Esophagus squamous epithelium (tissue), 5 donors: Measurements from ENCODE around the gene ITGB7. TPM values are rescaled to one million over a fixed set of nuclear protein-coding genes. Genes with fewer than 3 reads are reported as not detected.
"Not testable (repeated sequence)": the region's sequence is repeated elsewhere in the genome, so short reads cannot be mapped to it uniquely, and the experiment has no call there.

Experiments
- DNase-seq: peaks from one replicate; lab custom pipeline; 2025; lab: John Stamatoyannopoulos, UW
- H3K27ac ChIP-seq, 4 donors: fragments of 200-600 bp; sonication (generic); one replicate each; pipeline ENCODE4 v1.5.1; 2016 to 2019; ENCODE audit warnings: mild to moderate bottlenecking in 1 of 4
- H3K27me3 ChIP-seq, 4 donors: fragments of 200-600 bp; sonication (generic); 1 replicate in 3 of 4; 2 replicates in 1 of 4; pipeline versions ENCODE4 v1.5.1 to v1.6.0; 2017 to 2021; ENCODE audit warnings: antibody characterized with exemption in 1 of 4
- H3K36me3 ChIP-seq, 3 donors: fragments of 200-600 bp; sonication (generic); one replicate each; pipeline ENCODE4 v1.5.1; 2016 to 2019
- H3K4me1 ChIP-seq, 3 donors: fragments of 200-600 bp; sonication (generic); one replicate each; pipeline ENCODE4 v1.5.1; 2017 to 2019
- H3K4me3 ChIP-seq, 4 donors: fragments of 200-600 bp; sonication (generic); 1 replicate in 3 of 4; 2 replicates in 1 of 4; pipeline ENCODE4 v1.5.1; 2016 to 2019; ENCODE audit warnings: mild to moderate bottlenecking in 2 of 4, moderate library complexity in 1 of 4
- H3K9me3 ChIP-seq, 3 donors: fragments of 200-600 bp; sonication (generic); one replicate each; pipeline ENCODE4 v1.5.1; 2016 to 2019
- POLR2A ChIP-seq, 4 donors: fragments of 450-650 bp; IDR thresholded peaks; one replicate each; pipeline ENCODE4 v1.6.1; 2017; ENCODE audit warnings: antibody characterized with exemption in 4 of 4, mild to moderate bottlenecking in 4 of 4, moderate library complexity in 3 of 4
- WGBS, 2 donors: methylation state at CpG; one replicate each; pipeline ENCODE4 v1.1.5; 2018; 5-methylcytosine and 5-hydroxymethylcytosine counted together
- intact Hi-C: fragments of 100-400 bp; cut with DNase I; formaldehyde crosslinking; loops from one replicate; pipeline ENCODE4 v1.15.0; 2022
- total RNA-seq, 4 donors: library from RNA; depleted of rRNA; stranded (reverse); fragments of >200 nt; gene quantifications; one replicate each; pipeline ENCODE4 v1.1.0, GENCODE V29; 2016
- TF ChIP-seq, protein P1 (sequence below), 6 experiments: fragments of 450-650 bp in 4 of 6; fragments of 200-600 bp in 2 of 6; sonication (generic) in 2 of 6; IDR thresholded peaks; one replicate each; pipeline ENCODE4 v1.5.1; 2016 to 2019; ENCODE audit warnings: antibody characterized with exemption in 6 of 6, mild to moderate bottlenecking in 4 of 6, moderate library complexity in 4 of 6
- donor health status: DM: yes; HTN: yes; CAD: no.

Gene ITGB7
- total RNA-seq, 4 donors from 2014 or later = 4.2 to 7.2 (median 5.9) TPM

DNA sequence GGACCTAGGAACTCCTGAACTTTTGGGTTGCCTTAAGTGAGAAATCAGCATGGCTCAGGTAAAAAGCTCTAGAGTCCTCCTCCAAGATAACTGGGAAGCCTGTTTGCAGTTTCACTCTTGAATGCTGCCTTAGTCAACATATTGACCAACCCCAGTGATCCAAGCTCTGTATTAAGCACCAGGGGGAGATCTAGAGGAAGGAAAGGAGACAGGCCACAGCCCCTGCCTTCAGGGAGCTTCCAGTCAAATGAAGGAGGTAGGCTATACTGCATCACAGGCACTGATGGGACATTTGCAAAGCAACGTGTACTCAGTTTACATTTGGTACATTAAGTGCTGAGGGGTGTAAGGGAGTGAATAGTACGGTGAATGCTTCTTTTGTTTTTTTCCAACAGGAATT lies 25.1 kb downstream of the ITGB7 start:
- Histone ChIP-seq H3K9me3 (no peaks in the 10 kb centered on the region), H3K4me1 (peaks cover 20 to 63% (median 33%) of the 10 kb centered on the region in 3 donors), H3K27me3 (no peaks in the 10 kb centered on the region), H3K4me3 (peak overlapping the region in 3 of 4 donors; percentile 76 to 91 (median 84)), H3K27ac (peak overlapping the region in 3 of 4 donors; percentile 95 to 97 (median 95)), H3K36me3 (peaks cover 24 to 52% (median 29%) of the 10 kb centered on the region in 3 donors)
- TF ChIP-seq, protein P1, sequence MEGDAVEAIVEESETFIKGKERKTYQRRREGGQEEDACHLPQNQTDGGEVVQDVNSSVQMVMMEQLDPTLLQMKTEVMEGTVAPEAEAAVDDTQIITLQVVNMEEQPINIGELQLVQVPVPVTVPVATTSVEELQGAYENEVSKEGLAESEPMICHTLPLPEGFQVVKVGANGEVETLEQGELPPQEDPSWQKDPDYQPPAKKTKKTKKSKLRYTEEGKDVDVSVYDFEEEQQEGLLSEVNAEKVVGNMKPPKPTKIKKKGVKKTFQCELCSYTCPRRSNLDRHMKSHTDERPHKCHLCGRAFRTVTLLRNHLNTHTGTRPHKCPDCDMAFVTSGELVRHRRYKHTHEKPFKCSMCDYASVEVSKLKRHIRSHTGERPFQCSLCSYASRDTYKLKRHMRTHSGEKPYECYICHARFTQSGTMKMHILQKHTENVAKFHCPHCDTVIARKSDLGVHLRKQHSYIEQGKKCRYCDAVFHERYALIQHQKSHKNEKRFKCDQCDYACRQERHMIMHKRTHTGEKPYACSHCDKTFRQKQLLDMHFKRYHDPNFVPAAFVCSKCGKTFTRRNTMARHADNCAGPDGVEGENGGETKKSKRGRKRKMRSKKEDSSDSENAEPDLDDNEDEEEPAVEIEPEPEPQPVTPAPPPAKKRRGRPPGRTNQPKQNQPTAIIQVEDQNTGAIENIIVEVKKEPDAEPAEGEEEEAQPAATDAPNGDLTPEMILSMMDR (IDR thresholded peaks at IDR 0.05) = no peak
- TF ChIP-seq POLR2A (IDR thresholded peaks at IDR 0.05) = no peak
- WGBS, 2 donors = 68 to 75% methylated on average over 2 of the region's 2 CpGs
- intact Hi-C loops = no loop called here
- no peak for DNase-seq

DNA sequence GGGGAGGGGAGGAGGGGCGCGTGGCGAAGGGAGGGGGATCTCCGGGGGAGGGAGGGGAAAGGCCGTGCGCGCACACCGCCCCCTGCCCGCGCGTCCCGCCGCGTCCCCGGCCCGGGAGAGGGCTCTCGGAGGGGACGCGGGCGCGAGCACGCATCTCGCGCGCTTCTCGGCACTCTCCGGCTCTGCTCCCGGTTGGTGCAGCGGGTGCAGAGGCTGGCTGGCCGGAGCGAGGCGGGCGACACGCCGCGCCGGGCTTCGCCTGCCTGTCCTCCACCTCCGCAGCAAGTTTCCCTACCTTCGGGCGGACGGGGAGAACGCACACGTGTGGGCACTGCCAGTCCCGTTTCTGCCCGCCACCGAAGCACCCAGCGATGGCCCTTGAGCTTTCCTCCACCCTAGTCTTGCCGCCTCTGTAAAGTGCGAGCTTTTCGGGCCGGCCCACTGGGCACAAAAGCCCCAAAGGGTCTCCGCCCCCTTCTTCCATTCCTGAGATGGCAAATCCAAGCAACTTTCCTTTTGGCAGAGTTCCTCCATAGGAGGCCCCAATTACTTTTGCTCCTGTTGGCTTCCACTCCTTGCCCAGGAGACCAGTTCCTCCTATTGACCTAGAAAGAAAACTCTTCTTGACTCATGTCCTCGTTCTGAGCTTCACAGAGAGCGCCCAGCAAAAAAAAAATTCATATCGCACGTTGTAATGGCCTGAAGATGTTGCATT lies 26.0 kb downstream of the ITGB7 start:
- WGBS, 2 donors = 0 to 1% methylated on average over 17 to 25 of the region's 57 CpGs
- intact Hi-C loops = no loop called here
- Histone ChIP-seq H3K4me1 (peaks cover 20 to 62% (median 33%) of the 10 kb centered on the region in 3 donors), H3K27me3 (no peaks in the 10 kb centered on the region), H3K27ac (peak overlapping the region; percentile 95 to 97 (median 96)), H3K9me3 (no peaks in the 10 kb centered on the region), H3K36me3 (peaks cover 16 to 44% (median 22%) of the 10 kb centered on the region in 3 donors), H3K4me3 (peak overlapping the region; percentile 69 to 91 (median 80))
- no peak for DNase-seq
- TF ChIP-seq, protein P1 (IDR thresholded peaks at IDR 0.05) = no peak
- no peak for TF ChIP-seq POLR2A (IDR thresholded peaks at IDR 0.05)

DNA sequence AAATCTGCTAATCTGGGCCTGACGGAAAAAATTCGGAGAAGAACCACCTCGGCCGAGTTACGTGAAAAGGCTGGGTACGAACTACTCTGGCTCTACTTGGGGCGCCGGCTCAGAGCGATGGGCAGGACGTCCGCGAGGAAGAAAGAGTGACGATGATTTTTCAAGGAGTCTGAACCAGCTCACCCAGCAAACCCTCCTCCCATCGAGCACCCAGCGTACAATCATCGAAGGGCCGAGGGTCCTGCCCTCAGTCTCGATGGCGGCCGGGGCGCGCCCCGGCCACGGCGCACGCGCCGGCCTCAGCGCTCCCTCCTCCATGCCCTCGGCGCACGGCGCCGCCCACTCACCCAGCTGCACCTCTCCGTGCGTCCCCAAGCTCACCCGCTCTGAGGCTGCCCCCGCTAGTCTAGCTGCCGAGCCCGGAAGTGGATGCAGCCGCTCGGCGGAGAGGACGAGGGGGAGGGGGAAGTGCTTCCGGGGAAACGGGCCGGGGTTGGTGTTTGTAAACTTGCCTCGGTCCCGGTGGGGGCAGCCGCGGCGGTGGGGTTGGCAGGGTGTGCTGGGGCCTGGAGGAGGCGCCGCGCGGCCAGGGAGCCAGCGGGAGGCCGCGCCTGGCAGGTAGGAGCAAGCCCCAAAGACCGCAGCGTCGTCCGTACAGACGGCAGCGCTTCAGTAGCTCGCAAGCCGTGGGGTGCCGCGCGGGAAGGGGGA lies 26.7 kb downstream of the ITGB7 start, which contains the start of the genes CSAD and ZNF740:
TSS of gene CSAD (minus strand) at position 706 of the 711 bp plus-strand sequence. CDS start 7,455 bp downstream, outside the sequence.
TSS of gene ZNF740 (plus strand) at position 503 of the 711 bp plus-strand sequence. CDS start 1,262 bp downstream, outside the sequence.
- Histone ChIP-seq H3K9me3 (no peaks in the 10 kb centered on the region), H3K4me3 (peak within 1 kb of the TSS; percentile 69 to 91 (median 80)), H3K36me3 (peaks cover 15 to 37% (median 18%) of the 10 kb centered on the region in 3 donors), H3K27ac (peak within 1 kb of the TSS; percentile 95 to 97 (median 96)), H3K4me1 (peaks cover 20 to 56% (median 33%) of the 10 kb centered on the region in 3 donors), H3K27me3 (no peaks in the 10 kb centered on the region)
- peak; percentile 72 for DNase-seq
- TF ChIP-seq POLR2A (IDR thresholded peaks at IDR 0.05) = peak in 3 of 4 donors; percentile 79 to 87 (median 84)
- TF ChIP-seq, protein P1 (IDR thresholded peaks at IDR 0.05) = peak in 1 of 6 experiments; percentile 18
- intact Hi-C loops = no loop called here
- 0% methylated on average over 7 to 15 of the region's 70 CpGs for WGBS, 2 donors

DNA sequence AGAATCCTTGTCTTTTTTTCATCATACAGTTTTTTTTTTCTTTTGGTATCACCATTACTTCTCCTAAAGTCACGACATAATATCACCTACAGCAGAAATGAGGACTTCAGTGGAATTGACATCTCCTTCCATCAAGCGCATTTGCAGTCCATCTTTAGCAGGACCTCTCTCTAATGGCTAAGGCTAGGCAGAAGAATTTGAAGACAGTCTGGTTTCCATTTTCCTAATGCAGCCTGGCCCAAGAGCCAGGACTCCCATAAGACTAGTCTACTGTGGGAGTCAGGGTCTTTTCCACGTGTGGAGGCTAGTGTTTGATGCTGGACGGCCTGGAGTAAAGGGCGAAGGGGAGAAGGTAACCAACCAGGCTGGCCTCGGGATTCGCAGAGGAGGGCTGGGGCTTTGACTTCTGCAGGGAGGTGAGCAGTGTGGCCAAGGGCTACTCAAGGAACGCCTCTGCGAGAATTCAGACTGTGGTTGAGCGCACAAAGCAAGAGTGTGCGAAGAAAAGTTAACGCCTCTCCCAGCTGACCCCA lies 27.3 kb downstream of the ITGB7 start:
- peaks cover 20 to 59% (median 31%) of the 10 kb centered on the region in 3 donors for H3K4me1 ChIP-seq
- DNase-seq = no peak
- WGBS, 2 donors = 13 to 14% methylated on average over 12 of the region's 12 CpGs
- TF ChIP-seq, protein P1 (IDR thresholded peaks at IDR 0.05) = no peak
- no peak for TF ChIP-seq POLR2A (IDR thresholded peaks at IDR 0.05)
- peak overlapping the region; percentile 95 to 97 (median 96) for H3K27ac ChIP-seq
- no peaks in the 10 kb centered on the region for H3K27me3 ChIP-seq
- H3K36me3 ChIP-seq = peaks cover 10 to 30% (median 12%) of the 10 kb centered on the region in 3 donors
- H3K9me3 ChIP-seq = no peaks in the 10 kb centered on the region
- peak overlapping the region; percentile 69 to 91 (median 80) for H3K4me3 ChIP-seq
- intact Hi-C loops = no loop called here

DNA sequence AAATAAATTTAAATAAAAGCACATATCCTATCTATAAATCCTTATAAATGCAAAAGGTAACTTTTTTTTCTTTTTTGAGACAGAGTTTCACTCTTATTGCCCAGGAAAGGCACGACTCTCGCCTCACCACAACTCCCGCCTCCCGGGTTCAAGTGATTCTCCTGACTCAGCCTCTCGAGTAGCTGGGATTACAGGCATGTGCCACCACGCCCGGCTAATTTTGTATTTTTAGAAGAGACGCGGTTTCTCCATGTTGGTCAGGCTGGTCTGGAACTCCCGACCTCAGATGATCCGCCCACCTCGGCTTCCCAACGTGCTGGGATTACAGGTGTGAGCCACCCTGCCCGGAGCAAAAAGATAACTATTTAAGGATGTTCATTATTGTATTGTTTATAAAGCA lies 28.2 kb downstream of the ITGB7 start:
- intact Hi-C loops, H3K9me3 ChIP-seq, DNase-seq, H3K27me3 ChIP-seq, H3K27ac ChIP-seq, H3K4me3 ChIP-seq: not testable (repeated sequence)
- Histone ChIP-seq H3K4me1 (peaks cover 20 to 49% (median 28%) of the 10 kb centered on the region in 3 donors), H3K36me3 (peaks cover 5 to 21% (median 9%) of the 10 kb centered on the region in 3 donors)
- WGBS, 2 donors = 67 to 69% methylated on average over 13 to 14 of the region's 14 CpGs

DNA sequence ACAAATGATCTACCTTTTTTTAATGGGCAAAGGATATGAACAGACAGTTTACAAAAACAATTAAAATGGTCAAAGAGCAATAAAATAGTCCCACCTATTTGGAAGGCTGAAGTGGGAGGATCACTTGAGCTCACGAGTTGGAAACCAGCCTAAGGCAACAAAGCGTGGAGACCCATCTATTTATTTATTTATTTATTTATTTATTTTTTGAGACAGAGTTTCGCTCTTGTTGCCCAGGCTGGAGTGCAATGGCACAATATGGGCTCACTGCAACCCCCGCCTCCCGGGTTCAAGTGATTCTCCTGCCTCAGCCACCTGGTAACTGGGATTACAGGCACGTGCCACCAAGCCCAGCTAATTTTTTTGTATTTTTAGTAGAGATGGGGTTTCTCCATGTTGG lies 29.6 kb downstream of the ITGB7 start:
- 92 to 98% methylated on average over 6 of the region's 6 CpGs for WGBS, 2 donors
- Histone ChIP-seq H3K36me3 (peaks cover 0 to 20% (median 2%) of the 10 kb centered on the region in 3 donors), H3K4me1 (peaks cover 11 to 36% (median 20%) of the 10 kb centered on the region in 3 donors)
- H3K27ac ChIP-seq, H3K27me3 ChIP-seq, H3K9me3 ChIP-seq, H3K4me3 ChIP-seq, intact Hi-C loops, DNase-seq: not testable (repeated sequence)
